HEK293 (cell line): ENCODE measurements around the gene CTXN2.

Experiments
- CTCF ChIA-PET: fragments of 350-600 bp; formaldehyde crosslinking; extraction: SDS; loops from one replicate; lab custom pipeline; 2021; ENCODE audit warnings: antibody characterized with exemption; lab: Yijun Ruan, JAX
- POLR2A ChIA-PET: fragments of 300-600 bp; formaldehyde crosslinking; extraction: SDS; loops from one replicate; lab custom pipeline; 2020; ENCODE audit warnings: antibody characterized with exemption, inconsistent platforms; lab: Yijun Ruan, JAX
- H3K27ac ChIP-seq: fragments of 200-500 bp; sonication (Bioruptor generic); 2 replicates; pipeline ENCODE4 v1.5.1; 2014; ENCODE audit warnings: low read depth, low read length, control low read depth, inconsistent platforms; ENCODE audit errors: extremely low read depth
- H3K36me3 ChIP-seq, 2 experiments: fragments of 200-500 bp in 1 of 2; sonication (Bioruptor generic) in 1 of 2; 1 replicate in 1 of 2; 2 replicates in 1 of 2; pipeline ENCODE4 v1.5.1; 2014 to 2017; ENCODE audit warnings: inconsistent platforms in 2 of 2, low read length in 2 of 2; ENCODE audit not compliant: control insufficient read depth in 2 of 2, insufficient read depth in 1 of 2
- H3K4me1 ChIP-seq: fragments of 200-500 bp; sonication (Bioruptor generic); 2 replicates; pipeline ENCODE4 v1.5.1; 2014; ENCODE audit warnings: mild to moderate bottlenecking, low read length, inconsistent platforms; ENCODE audit not compliant: control insufficient read depth, insufficient read depth
- H3K4me3 ChIP-seq: 2 replicates; pipeline ENCODE4 v1.5.1; 2011; ENCODE audit warnings: low read depth, mild to moderate bottlenecking, control low read depth, low read length, moderate library complexity
- H3K9me3 ChIP-seq: fragments of 200-500 bp; sonication (Bioruptor generic); 2 replicates; pipeline ENCODE4 v1.5.1; 2014; ENCODE audit warnings: low read depth, low read length, inconsistent platforms; ENCODE audit not compliant: control insufficient read depth, insufficient read depth
- BCL11B ChIP-seq: fragments of 450-650 bp; formaldehyde crosslinking; IDR thresholded peaks from 2 replicates; pipeline ENCODE4 v1.5.1; 2016; ENCODE audit warnings: low read depth, missing biosample characterization, missing genetic modification characterization
- FEZF1 ChIP-seq: fragments of 450-650 bp; formaldehyde crosslinking; IDR thresholded peaks from 2 replicates; pipeline ENCODE4 v1.5.1; 2016; ENCODE audit warnings: missing biosample characterization, missing genetic modification characterization
- GLIS1 ChIP-seq: fragments of 450-650 bp; formaldehyde crosslinking; IDR thresholded peaks from 2 replicates; pipeline ENCODE4 v1.5.1; 2016; ENCODE audit warnings: missing biosample characterization, missing genetic modification characterization
- HOXC10 ChIP-seq: sonication (generic); formaldehyde crosslinking; IDR thresholded peaks from 2 replicates; pipeline ENCODE4 v1.8.1; 2023; ENCODE audit warnings: mild to moderate bottlenecking, missing genetic modification reagents
- REPIN1 ChIP-seq: fragments of 450-650 bp; formaldehyde crosslinking; IDR thresholded peaks from 2 replicates; pipeline ENCODE4 v1.5.1; 2017; ENCODE audit warnings: missing biosample characterization, missing genetic modification characterization, low read depth
- WT1 ChIP-seq: fragments of 450-650 bp; formaldehyde crosslinking; IDR thresholded peaks from 2 replicates; pipeline ENCODE4 v1.5.1; 2016; ENCODE audit warnings: missing biosample characterization, missing genetic modification characterization
- YY1 ChIP-seq: fragments of 450-650 bp; formaldehyde crosslinking; IDR thresholded peaks from 2 replicates; pipeline ENCODE4 v1.5.1; 2018; ENCODE audit warnings: missing biosample characterization, missing genetic modification characterization
- ZBTB20 ChIP-seq: fragments of 450-650 bp; formaldehyde crosslinking; IDR thresholded peaks from 2 replicates; pipeline ENCODE4 v1.5.1; 2016; ENCODE audit warnings: missing biosample characterization, missing genetic modification characterization
- ZFP69B ChIP-seq: fragments of 450-650 bp; formaldehyde crosslinking; IDR thresholded peaks from 2 replicates; pipeline ENCODE4 v1.5.1; 2016; ENCODE audit warnings: missing biosample characterization, missing genetic modification characterization
- ZNF184 ChIP-seq: fragments of 450-650 bp; IDR thresholded peaks from 2 replicates; pipeline ENCODE4 v1.5.1; 2018; ENCODE audit warnings: missing biosample characterization, mild to moderate bottlenecking, missing genetic modification characterization
- ZNF335 ChIP-seq: fragments of 450-650 bp; formaldehyde crosslinking; conservative IDR thresholded peaks from 2 replicates; pipeline ENCODE4 v1.5.1; 2016; ENCODE audit warnings: missing biosample characterization, missing genetic modification characterization
- ZNF341 ChIP-seq: fragments of 450-650 bp; formaldehyde crosslinking; IDR thresholded peaks from 2 replicates; pipeline ENCODE4; 2016; ENCODE audit warnings: low read depth, missing biosample characterization, missing genetic modification characterization
- ZNF423 ChIP-seq: fragments of 450-650 bp; formaldehyde crosslinking; IDR thresholded peaks from 2 replicates; pipeline ENCODE4 v1.5.1; 2016; ENCODE audit warnings: missing biosample characterization, missing genetic modification characterization
- ZNF561 ChIP-seq: fragments of 450-650 bp; IDR thresholded peaks from 2 replicates; pipeline ENCODE4 v1.5.1; 2018; ENCODE audit warnings: missing biosample characterization, missing genetic modification characterization, borderline replicate concordance
- ZNF629 ChIP-seq: fragments of 450-650 bp; formaldehyde crosslinking; IDR thresholded peaks from 2 replicates; pipeline ENCODE4 v1.5.1; 2017; ENCODE audit warnings: missing biosample characterization, missing genetic modification characterization
- ZSCAN16 ChIP-seq: fragments of 450-650 bp; formaldehyde crosslinking; IDR thresholded peaks from 2 replicates; pipeline ENCODE4 v1.5.1; 2016; ENCODE audit warnings: missing biosample characterization, missing genetic modification characterization
- TF ChIP-seq, protein P1 (sequence below): fragments of 450-650 bp; formaldehyde crosslinking; IDR thresholded peaks from 2 replicates; pipeline ENCODE4 v1.5.1; 2016; ENCODE audit warnings: missing biosample characterization, missing genetic modification characterization
- TF ChIP-seq, protein P2 (sequence below): fragments of 450-650 bp; formaldehyde crosslinking; IDR thresholded peaks from 2 replicates; pipeline ENCODE4 v1.5.1; 2016; ENCODE audit warnings: missing biosample characterization, missing genetic modification characterization, low read depth
- TF ChIP-seq, protein P3 (sequence below): fragments of 450-650 bp; formaldehyde crosslinking; IDR thresholded peaks from 2 replicates; pipeline ENCODE4 v1.5.1; 2016; ENCODE audit warnings: missing biosample characterization, missing genetic modification characterization
- TF ChIP-seq, protein P4 (sequence below): fragments of 450-650 bp; formaldehyde crosslinking; IDR thresholded peaks from 2 replicates; pipeline ENCODE4 v1.5.1; 2016; ENCODE audit warnings: missing biosample characterization, missing genetic modification characterization
- TF ChIP-seq, protein P5 (sequence below): fragments of 450-650 bp; formaldehyde crosslinking; optimal IDR thresholded peaks from 2 replicates; pipeline ENCODE3; 2016; ENCODE audit warnings: missing biosample characterization, mild to moderate bottlenecking, missing genetic modification characterization

Gene CTXN2

DNA sequence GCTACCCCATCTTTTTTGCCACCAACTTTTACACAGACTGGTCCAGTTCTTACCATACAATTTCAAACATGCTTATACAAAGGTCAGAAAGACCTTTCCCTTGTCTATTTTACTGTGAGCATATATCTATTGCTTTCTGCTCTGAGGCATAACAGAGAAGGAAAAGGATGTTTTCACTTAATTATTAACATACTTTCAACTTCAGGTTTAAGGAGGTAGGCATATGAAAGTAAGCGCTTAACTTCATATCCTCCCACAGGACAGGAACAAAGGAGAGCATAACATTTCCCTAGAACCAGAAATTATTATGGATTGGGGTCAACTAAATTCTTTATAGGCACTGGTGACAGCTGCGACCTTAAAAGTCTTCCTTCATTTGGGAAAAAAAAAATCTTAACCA lies 14.5 kb upstream of the CTXN2 start (continued):
- TF ChIP-seq HOXC10 (CRISPR knock-in tag), result no peak

DNA sequence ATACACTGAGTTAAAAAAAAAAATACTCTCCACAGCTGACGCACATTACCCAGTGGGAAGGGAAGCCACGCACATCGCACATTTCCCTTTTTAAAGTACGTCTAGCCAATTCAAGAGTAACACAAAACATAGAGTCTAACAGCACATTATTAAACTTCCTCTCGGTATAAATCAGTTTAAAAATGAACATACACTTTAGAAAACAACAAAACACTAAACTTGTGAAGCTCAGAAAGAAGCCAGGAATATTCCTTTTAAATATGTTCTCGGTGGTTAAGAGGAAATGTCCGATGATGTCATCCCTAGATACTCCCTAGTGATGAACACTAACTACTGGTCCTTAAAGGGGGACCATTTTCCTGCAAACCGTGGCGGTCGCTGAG lies 14.1 kb upstream of the CTXN2 start:
- Histone ChIP-seq H3K4me3 (peak overlapping the region; percentile 60), H3K9me3 (no peaks in the 10 kb centered on the region; the same call in 1 of the 2 replicates), H3K4me1 (no peaks in the 10 kb centered on the region), H3K27ac (peak overlapping the region; percentile 90), H3K36me3 (no peaks in the 10 kb centered on the region)
- 0 out of 2 replicates have a peak, but pooled peaks have one; percentile 26 for TF ChIP-seq ZNF629 (tag by site-specific recombination)
- TF ChIP-seq, protein P1, sequence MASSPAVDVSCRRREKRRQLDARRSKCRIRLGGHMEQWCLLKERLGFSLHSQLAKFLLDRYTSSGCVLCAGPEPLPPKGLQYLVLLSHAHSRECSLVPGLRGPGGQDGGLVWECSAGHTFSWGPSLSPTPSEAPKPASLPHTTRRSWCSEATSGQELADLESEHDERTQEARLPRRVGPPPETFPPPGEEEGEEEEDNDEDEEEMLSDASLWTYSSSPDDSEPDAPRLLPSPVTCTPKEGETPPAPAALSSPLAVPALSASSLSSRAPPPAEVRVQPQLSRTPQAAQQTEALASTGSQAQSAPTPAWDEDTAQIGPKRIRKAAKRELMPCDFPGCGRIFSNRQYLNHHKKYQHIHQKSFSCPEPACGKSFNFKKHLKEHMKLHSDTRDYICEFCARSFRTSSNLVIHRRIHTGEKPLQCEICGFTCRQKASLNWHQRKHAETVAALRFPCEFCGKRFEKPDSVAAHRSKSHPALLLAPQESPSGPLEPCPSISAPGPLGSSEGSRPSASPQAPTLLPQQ (tag by site-specific recombination), result peak; percentile 48; the same call in 1 of the 2 replicates
- TF ChIP-seq ZNF335 (tag by site-specific recombination), result peak; percentile 41
- TF ChIP-seq ZFP69B, result peak; percentile 64
- TF ChIP-seq, protein P2, sequence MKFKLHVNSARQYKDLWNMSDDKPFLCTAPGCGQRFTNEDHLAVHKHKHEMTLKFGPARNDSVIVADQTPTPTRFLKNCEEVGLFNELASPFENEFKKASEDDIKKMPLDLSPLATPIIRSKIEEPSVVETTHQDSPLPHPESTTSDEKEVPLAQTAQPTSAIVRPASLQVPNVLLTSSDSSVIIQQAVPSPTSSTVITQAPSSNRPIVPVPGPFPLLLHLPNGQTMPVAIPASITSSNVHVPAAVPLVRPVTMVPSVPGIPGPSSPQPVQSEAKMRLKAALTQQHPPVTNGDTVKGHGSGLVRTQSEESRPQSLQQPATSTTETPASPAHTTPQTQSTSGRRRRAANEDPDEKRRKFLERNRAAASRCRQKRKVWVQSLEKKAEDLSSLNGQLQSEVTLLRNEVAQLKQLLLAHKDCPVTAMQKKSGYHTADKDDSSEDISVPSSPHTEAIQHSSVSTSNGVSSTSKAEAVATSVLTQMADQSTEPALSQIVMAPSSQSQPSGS, result peak; percentile 95
- TF ChIP-seq, protein P3, sequence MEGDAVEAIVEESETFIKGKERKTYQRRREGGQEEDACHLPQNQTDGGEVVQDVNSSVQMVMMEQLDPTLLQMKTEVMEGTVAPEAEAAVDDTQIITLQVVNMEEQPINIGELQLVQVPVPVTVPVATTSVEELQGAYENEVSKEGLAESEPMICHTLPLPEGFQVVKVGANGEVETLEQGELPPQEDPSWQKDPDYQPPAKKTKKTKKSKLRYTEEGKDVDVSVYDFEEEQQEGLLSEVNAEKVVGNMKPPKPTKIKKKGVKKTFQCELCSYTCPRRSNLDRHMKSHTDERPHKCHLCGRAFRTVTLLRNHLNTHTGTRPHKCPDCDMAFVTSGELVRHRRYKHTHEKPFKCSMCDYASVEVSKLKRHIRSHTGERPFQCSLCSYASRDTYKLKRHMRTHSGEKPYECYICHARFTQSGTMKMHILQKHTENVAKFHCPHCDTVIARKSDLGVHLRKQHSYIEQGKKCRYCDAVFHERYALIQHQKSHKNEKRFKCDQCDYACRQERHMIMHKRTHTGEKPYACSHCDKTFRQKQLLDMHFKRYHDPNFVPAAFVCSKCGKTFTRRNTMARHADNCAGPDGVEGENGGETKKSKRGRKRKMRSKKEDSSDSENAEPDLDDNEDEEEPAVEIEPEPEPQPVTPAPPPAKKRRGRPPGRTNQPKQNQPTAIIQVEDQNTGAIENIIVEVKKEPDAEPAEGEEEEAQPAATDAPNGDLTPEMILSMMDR (tag by site-specific recombination), result no peak
- peak; percentile 37; the same call in 1 of the 2 replicates for TF ChIP-seq WT1 (tag by site-specific recombination)
- TF ChIP-seq ZNF561 (tag by site-specific recombination), result no peak
- ChIA-PET CTCF (interaction anchor here (0.6 kb wide), 1 partner anchor 375 kb away, joined by 4 read pairs; no protein-coding TSS in a partner anchor), POLR2A (no interaction called here)

DNA sequence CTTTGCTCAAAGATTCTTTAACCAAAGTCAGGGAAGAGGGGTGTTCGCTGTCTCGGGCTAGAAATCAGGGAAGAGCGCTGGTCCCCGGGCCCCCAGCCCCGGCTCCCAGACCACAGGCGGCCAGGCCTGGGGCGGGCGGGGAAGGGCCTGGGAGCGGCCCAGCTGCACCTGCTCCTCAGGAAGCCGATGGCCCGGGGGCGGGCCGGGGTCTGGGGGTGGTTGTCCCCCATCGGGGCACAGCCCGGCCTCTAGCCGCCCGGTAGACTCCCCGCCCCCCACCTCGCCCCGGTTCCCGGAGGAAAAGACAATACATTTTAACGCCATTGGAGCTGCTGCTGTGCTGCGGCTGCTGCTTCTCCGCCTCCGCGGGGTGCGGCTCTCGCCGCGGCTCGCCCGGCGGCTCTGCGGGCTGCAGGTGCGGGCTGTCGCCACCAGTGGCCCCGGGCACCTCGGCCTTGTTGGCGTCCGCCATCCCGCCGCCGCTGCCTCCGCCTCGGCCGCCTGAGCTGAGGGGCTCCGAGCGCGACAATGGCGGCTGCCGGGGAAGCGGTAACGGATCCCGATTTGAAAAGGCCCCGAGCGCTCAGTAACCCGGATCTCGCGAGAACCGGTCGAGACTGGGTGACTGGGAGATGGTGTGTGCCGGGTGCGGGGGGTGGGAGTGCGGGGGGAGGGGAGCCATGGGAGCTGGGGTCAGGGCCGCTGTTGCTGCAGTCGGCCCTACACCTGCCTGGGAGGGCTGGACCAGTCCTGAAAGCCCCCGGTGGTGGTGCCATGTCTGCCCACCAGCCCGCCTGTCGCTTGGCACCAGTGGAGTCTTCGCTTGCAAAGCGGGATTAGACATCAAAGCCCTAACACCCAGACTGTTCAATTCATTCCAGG lies 13.5 kb upstream of the CTXN2 start, which contains the start of gene MYEF2:
TSS of gene MYEF2 (minus strand) at position 530 of the 882 bp plus-strand sequence. CDS start at position 472, 58 bp downstream.
- peak within 1 kb of the TSS; percentile 90 for H3K27ac ChIP-seq
- no peaks in the 10 kb centered on the region for H3K4me1 ChIP-seq
- peak within 1 kb of the TSS; percentile 60 for H3K4me3 ChIP-seq
- no peaks in the 10 kb centered on the region for H3K36me3 ChIP-seq
- H3K9me3 ChIP-seq, result no peaks in the 10 kb centered on the region; the same call in 1 of the 2 replicates
- POLR2A ChIA-PET, result interaction anchor here (1.2 kb wide), 1 partner anchor 58 kb away, joined by 3 read pairs; no protein-coding TSS in a partner anchor
- CTCF ChIA-PET, result interaction anchor here (0.6 kb wide), 1 partner anchor 374 kb away, joined by 4 read pairs; no protein-coding TSS in a partner anchor
- TF ChIP-seq YY1 (tag by site-specific recombination) (peak; percentile 80; the same call in 1 of the 2 replicates), FEZF1 (tag by site-specific recombination) (no peak), ZNF341 (tag by site-specific recombination) (peak; percentile 62), ZNF184 (tag by site-specific recombination) (no peak), ZBTB20 (tag by site-specific recombination) (peak; percentile 91), REPIN1 (tag by site-specific recombination) (no peak), ZSCAN16 (tag by site-specific recombination) (no peak), GLIS1 (tag by site-specific recombination) (peak; percentile 21; the same call in 1 of the 2 replicates), ZNF561 (tag by site-specific recombination) (0 out of 2 replicates have a peak, but pooled peaks have one; percentile 43), BCL11B (tag by site-specific recombination) (no peak), ZNF423 (no peak), ZNF335 (tag by site-specific recombination) (peak; percentile 86)
- TF ChIP-seq, protein P4, sequence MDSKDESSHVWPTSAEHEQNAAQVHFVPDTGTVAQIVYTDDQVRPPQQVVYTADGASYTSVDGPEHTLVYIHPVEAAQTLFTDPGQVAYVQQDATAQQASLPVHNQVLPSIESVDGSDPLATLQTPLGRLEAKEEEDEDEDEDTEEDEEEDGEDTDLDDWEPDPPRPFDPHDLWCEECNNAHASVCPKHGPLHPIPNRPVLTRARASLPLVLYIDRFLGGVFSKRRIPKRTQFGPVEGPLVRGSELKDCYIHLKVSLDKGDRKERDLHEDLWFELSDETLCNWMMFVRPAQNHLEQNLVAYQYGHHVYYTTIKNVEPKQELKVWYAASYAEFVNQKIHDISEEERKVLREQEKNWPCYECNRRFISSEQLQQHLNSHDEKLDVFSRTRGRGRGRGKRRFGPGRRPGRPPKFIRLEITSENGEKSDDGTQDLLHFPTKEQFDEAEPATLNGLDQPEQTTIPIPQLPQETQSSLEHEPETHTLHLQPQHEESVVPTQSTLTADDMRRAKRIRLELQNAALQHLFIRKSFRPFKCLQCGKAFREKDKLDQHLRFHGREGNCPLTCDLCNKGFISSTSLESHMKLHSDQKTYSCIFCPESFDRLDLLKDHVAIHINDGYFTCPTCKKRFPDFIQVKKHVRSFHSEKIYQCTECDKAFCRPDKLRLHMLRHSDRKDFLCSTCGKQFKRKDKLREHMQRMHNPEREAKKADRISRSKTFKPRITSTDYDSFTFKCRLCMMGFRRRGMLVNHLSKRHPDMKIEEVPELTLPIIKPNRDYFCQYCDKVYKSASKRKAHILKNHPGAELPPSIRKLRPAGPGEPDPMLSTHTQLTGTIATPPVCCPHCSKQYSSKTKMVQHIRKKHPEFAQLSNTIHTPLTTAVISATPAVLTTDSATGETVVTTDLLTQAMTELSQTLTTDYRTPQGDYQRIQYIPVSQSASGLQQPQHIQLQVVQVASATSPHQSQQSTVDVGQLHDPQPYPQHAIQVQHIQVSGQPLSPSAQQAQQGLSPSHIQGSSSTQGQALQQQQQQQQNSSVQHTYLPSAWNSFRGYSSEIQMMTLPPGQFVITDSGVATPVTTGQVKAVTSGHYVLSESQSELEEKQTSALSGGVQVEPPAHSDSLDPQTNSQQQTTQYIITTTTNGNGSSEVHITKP (tag by site-specific recombination), result peak; percentile 62
- TF ChIP-seq, protein P5, sequence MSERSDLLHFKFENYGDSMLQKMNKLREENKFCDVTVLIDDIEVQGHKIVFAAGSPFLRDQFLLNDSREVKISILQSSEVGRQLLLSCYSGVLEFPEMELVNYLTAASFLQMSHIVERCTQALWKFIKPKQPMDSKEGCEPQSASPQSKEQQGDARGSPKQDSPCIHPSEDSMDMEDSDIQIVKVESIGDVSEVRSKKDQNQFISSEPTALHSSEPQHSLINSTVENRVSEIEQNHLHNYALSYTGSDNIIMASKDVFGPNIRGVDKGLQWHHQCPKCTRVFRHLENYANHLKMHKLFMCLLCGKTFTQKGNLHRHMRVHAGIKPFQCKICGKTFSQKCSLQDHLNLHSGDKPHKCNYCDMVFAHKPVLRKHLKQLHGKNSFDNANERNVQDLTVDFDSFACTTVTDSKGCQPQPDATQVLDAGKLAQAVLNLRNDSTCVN (tag by site-specific recombination), result peak; percentile 13
